HG02571 (cell line): ENCODE measurements around the gene URM1.
"Not testable (repeated sequence)": the region's sequence is repeated elsewhere in the genome, so short reads cannot be mapped to it uniquely, and the experiment has no call there.

ENCODE experiments used
- ATAC-seq: cut with Tn5 transposase; IDR thresholded peaks from one replicate; pipeline ENCODE4 v1.9.1; 2021; ENCODE audit warnings: mild to moderate bottlenecking, moderate library complexity; ENCODE audit not compliant: unreplicated experiment

Gene URM1

GRCh38 chr9:128405780-128406171 is 34.6 kb downstream of the URM1 start:
- no peak for ATAC-seq

- ATAC-seq: no peak
Observed at GRCh38 chr9:128406848-128407391, 35.7 kb downstream of the URM1 start.

- no peak for ATAC-seq
Observed at GRCh38 chr9:128408963-128409431, 37.8 kb downstream of the URM1 start.

DNA sequence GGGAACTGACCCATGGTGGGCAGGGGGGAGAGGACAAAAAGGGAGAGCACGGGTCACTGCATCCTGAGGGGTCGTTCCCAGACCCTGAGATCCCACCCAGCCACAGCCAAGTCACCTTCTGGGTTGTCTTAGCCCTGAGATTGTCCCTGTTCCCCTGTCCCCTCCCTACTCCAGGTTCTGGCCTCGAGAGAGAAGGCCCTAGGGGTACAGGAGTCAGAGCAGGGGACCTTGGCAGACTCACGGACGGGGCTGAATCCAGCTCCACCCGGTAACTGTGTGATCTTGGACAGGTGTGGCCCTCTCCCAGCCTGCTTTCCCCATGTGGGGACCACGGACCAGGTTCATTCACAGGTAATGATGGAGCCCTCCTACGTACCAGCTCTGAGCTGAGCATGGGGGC is 38.3 kb downstream of the URM1 start:
- no peak for ATAC-seq

- no peak for ATAC-seq
Observed at GRCh38 chr9:128409978-128410377, 38.8 kb downstream of the URM1 start.

DNA sequence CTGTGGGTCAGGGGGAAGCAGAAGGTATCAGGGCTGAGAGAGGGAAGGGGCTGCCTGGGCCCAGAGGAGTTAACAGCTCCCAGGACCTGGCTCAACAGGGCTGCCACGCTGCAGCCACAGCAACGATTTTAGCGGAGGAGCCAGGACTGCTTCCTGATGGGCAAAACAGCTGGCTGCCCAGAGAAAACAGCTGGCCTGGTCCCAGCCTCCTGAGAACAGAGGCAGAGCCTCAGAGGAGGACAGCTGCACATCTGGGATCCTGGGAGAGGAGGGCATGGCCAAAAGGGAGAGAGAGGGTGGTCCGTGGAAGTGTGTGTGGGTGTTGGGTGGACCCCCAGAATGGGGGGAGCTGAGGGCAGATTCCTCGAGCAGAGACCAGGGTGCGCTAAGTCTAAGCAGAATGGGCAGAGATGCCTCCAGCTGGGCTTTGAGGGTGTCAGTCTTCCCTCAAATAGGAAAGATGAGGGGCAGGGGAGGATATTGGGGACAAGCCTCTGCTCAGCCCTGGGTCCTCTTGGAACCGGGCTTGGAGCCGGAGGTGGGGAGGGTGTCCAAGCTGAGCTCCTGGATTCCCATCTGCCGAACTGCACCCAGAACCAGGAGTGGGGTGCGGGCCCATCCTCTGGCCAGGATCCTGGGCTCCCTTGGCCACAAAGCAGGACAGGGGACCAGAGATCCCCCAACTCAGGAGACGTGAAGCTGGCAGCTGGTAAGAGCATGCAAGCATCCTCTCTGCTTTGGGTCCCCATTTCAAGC is 40.4 kb downstream of the URM1 start:
- ATAC-seq: no peak

- ATAC-seq: no peak
Observed at GRCh38 chr9:128412120-128412790, 41.1 kb downstream of the URM1 start.

DNA sequence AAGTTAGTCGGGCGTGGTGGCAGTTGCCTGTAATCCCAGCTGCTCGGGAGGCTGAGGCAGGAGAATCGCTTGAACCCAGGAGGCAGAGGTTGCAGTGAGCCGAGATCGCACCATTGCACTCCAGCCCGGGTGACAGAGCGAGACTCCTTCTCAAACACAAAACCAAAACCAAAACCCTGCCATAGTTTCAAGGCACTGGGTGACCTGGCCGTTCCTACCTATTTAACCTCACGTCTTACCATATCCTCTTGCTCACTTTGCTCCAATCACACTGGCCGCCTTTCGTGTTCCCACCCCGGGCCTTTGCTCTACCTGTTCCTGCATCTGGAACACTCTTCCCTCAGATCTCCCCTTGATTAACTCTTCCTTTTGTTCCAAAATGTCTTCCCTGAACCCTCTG is 42.6 kb downstream of the URM1 start:
- ATAC-seq: not testable (repeated sequence)

DNA sequence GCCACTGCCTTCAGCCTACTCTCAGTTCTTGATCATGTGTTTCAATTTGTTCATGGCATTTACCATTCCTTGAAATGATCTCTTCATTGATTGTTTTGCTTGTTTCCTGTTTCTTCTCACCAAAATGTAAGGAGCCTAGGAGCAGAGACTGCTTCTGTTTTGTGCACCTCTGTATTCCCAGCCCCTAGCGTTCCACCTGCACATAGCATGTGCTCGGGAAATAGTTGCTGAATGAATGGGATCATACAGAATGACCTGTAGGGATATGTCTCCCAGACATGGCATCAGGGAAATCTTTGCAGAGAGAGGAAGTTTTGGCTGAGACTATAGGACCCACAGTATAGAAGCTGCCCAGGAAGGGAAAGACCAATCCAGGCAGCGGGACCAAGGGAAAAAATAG is 43.3 kb downstream of the URM1 start:
- no peak for ATAC-seq

DNA sequence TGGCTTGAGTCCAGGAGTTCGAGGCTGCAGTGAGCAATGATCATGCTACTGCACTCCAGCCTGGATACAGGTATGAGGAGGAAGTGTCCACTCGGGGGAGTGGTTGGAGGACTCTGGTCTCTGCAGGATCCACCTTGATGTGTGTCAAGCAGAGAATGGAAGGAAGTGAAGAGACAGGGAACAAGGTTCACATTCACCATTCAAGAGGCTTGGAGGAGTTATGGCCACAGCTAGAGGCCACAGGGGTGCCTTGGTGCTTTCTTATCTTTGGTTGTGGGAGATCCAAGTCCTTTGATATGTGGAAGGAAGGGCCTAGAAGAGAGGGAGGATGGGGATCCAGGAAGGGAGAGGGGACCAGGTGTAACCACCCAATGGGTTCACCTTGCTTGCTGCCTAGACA is 44.1 kb downstream of the URM1 start:
- no peak for ATAC-seq

DNA sequence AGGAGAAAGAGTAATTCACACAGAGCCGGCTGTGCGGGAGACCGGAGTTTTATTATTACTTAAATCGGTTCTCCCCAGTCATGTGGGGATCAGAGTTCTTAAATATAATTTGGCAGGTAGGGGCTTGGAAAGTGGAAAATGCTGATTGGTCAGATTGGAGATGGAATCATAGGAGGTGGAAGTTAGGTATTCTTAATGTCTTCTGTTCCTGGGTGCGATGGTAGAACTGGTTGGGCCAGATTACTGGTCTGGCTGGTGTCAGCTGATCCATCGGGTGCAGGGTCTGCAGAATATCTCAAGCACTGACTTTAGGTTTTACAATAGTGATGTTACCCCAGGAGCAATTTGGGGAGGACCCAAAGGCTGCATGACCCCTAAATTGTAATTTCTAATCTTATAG is 44.8 kb downstream of the URM1 start:
- no peak for ATAC-seq

DNA sequence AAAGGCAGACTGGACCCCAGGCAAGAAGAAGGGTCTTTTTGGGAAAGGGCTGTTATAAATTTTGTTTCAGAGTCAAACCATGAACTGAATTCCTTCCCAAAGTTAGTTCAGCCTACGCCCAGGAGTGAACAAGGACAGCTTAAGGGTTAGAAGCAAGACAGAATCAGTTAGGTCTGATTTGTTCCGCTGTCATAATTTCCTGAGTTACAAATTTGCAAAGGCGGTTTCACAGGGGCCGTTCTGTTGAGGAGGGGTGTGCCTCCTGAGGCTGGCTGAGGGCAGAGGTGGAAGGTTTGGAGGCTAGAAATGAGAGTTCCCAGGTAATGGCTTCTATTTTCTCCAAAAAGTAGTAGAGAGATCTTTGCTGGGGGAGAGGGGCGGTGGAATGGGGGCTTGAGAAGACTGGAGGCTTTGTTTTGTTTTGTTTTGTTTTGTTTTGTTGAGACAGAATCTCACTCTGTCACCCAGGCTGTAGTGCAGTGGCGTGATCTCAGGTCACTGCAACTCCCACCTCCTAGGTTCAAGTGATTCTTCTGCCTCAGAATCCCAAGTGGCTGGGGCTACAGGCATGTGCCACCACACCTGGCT is 45.4 kb downstream of the URM1 start:
- ATAC-seq: no peak

DNA sequence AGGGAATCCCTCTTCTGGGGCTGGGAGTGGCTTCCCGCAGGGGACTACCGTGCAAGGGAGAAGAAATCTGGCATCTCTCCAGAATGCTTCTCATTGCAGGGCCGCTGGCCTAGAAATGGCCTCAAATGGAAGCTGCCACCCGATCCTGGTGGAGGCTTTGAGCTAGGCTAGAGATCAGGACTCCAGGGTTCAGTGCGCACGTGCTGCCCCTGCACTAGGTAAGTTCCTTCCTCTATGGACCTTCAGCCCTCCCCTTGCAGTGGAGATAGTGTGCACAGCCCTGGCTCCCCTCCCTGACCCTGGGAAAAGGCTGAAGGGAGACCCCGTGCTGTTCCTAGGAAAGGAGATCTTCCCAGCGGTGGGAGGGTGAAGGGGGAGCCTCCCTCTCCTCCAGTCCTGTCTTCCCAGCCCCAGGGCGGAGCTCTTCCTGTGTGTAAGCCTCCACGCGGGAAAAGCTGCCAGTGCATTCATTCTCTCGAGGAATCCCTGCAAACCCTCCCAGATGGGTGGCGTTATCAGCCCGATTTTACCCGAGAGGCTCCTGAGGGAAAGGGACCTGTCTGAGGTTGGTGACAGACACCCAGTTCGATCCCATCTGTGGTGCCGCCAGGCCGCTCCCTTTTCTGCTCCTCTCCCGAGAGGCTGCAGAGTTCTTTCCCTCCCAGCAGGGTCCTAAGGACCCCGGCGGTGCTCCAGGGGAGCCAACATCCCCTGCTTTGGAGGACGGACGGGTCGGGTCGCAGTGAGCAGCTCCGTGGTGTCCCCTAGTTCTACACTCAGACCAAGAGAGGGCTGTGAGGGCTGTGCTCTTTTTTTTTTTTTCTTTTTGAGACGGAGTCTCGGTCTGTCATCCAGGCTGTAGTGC is 48.1 kb downstream of the URM1 start:
- ATAC-seq: no peak

DNA sequence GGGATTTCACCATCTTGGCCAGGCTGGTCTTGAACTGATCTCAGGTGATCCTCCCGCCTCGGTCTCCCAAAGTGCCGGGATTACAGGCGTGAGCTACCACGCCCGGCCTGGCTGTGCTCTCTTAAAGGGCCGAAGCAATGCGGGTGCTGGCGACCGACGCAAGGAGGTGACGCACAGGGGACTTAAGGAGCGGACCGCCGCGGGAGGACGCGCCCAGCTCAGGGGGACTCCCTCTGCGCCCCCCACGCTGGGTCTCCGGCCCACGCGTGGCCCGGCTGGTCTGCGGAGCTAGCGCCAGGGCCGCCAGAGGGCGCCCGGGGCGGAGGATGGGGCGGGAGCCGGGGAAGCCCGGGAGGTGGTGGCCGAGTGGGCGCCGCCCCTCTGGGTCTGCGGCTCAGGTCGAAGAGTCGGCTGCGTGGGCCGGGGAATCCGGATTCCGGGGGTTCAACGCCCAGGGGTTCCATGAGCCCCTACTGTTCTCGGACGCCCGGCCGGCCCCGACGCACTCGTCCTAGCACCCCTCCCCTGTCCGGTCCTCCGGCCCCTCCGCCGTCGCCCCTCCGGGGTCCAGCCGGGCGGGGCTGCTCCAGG is 49.0 kb downstream of the URM1 start:
- peak; percentile 72 for ATAC-seq

GRCh38 chr9:128420651-128421481 is 49.7 kb downstream of the URM1 start, which contains the start of gene CERCAM:
CERCAM (plus strand) TSS chr9:128420857; CDS start chr9:128420878, 21 bp downstream.
- peak; percentile 52 for ATAC-seq

GRCh38 chr9:128421482-128421996 is 50.4 kb downstream of the URM1 start:
- ATAC-seq: no peak

DNA sequence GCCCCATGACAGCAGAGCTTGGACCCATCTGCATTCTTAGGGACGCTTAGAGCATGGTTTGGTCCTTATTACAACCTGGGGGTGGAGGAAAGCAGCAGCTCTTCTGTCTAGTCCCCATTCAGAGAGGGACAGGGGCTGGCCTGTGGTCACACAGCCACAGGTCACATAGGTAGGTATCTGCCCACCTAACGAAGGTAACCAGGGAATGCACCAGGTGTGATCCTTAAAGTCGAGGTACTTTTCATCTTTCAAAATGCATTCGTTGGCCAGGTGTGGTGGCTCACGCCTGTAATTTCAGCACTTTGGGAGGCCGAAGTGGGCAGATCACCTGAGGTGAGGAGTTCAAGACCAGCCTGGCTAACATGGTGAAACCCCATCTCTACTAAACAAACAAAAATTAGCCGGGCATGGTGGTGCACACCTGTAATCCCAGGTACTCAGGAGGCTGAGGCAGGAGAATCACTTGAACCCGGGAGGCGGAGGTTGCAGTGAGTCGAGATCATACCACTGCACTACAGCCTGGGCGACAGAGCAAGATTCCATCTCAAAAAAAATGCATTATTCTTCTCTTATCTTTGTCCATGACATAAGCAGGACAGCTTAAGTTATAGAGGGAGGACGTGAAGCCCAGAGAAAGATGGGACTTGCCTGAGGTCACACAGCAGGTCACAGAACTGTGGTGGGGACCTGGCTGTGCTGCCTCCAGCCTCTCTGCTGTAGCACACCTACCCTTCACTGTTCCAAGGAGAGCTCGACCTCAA is 51.0 kb downstream of the URM1 start:
- not testable (repeated sequence) for ATAC-seq

- no peak for ATAC-seq
Observed at GRCh38 chr9:128422783-128423150, 51.6 kb downstream of the URM1 start.

GRCh38 chr9:128423356-128423755 is 52.2 kb downstream of the URM1 start:
- ATAC-seq: not testable (repeated sequence)
